ENCODE data around the gene ELK4.

The ELK4 gene

GRCh38 chr1:205599669-205600042, 32.2 kb downstream of the ELK4 start:
- Histone ChIP-seq H3K27me3 (ENCODE audit: insufficient read depth, poor library complexity, severe bottlenecking) (no peaks in the 10 kb centered on the region), H3K36me3 (ENCODE audit: low read depth) (peaks cover 11% of the 10 kb centered on the region), H3K4me1 (ENCODE audit: insufficient read depth, poor library complexity, severe bottlenecking) (peaks cover 12% of the 10 kb centered on the region), H3K4me3 (ENCODE audit: severe bottlenecking) (no peak overlapping the region), H3K9me3 (ENCODE audit: severe bottlenecking) (no peaks in the 10 kb centered on the region), H3K27ac (ENCODE audit: poor library complexity, severe bottlenecking) (no peak overlapping the region)
- DNase-seq (ENCODE audit: low spot score), result no peak
- TF ChIP-seq CTCF (IDR thresholded peaks at IDR 0.05; ENCODE audit: poor library complexity, severe bottlenecking), result no peak
- no peak for ATAC-seq (ENCODE audit: low read depth)

GRCh38 chr1:205598841-205599668, 32.8 kb downstream of the ELK4 start:
- no peak overlapping the region for H3K4me3 ChIP-seq (ENCODE audit: severe bottlenecking)
- H3K36me3 ChIP-seq (ENCODE audit: low read depth), result peaks cover 11% of the 10 kb centered on the region
- ATAC-seq (ENCODE audit: low read depth) (no peak), DNase-seq (ENCODE audit: low spot score) (no peak)
- TF ChIP-seq CTCF (IDR thresholded peaks at IDR 0.05; ENCODE audit: poor library complexity, severe bottlenecking), result no peak
- H3K27ac ChIP-seq (ENCODE audit: poor library complexity, severe bottlenecking), result no peak overlapping the region
- H3K27me3 ChIP-seq (ENCODE audit: insufficient read depth, poor library complexity, severe bottlenecking), result no peaks in the 10 kb centered on the region
- peaks cover 12% of the 10 kb centered on the region for H3K4me1 ChIP-seq (ENCODE audit: insufficient read depth, poor library complexity, severe bottlenecking)
- no peaks in the 10 kb centered on the region for H3K9me3 ChIP-seq (ENCODE audit: severe bottlenecking)

- H3K4me1 ChIP-seq (ENCODE audit: insufficient read depth, poor library complexity, severe bottlenecking), result peaks cover 12% of the 10 kb centered on the region
- DNase-seq (ENCODE audit: low spot score) (no peak), ATAC-seq (ENCODE audit: low read depth) (no peak)
- TF ChIP-seq CTCF (IDR thresholded peaks at IDR 0.05; ENCODE audit: poor library complexity, severe bottlenecking), result no peak
- H3K27me3 ChIP-seq (ENCODE audit: insufficient read depth, poor library complexity, severe bottlenecking), result no peaks in the 10 kb centered on the region
- peaks cover 9% of the 10 kb centered on the region for H3K36me3 ChIP-seq (ENCODE audit: low read depth)
- H3K9me3 ChIP-seq (ENCODE audit: severe bottlenecking), result no peaks in the 10 kb centered on the region
- H3K4me3 ChIP-seq (ENCODE audit: severe bottlenecking), result no peak overlapping the region
- H3K27ac ChIP-seq (ENCODE audit: poor library complexity, severe bottlenecking), result no peak overlapping the region
Observed at GRCh38 chr1:205597691-205598314, 34.0 kb downstream of the ELK4 start.

GRCh38 chr1:205596876-205597275, 34.9 kb downstream of the ELK4 start:
- Histone ChIP-seq H3K9me3 (ENCODE audit: severe bottlenecking) (no peaks in the 10 kb centered on the region), H3K27ac (ENCODE audit: poor library complexity, severe bottlenecking) (no peak overlapping the region), H3K4me1 (ENCODE audit: insufficient read depth, poor library complexity, severe bottlenecking) (peaks cover 12% of the 10 kb centered on the region), H3K4me3 (ENCODE audit: severe bottlenecking) (no peak overlapping the region), H3K27me3 (ENCODE audit: insufficient read depth, poor library complexity, severe bottlenecking) (no peaks in the 10 kb centered on the region), H3K36me3 (ENCODE audit: low read depth) (no peaks in the 10 kb centered on the region)
- DNase-seq (ENCODE audit: low spot score) (no peak), ATAC-seq (ENCODE audit: low read depth) (no peak)
- no peak for TF ChIP-seq CTCF (IDR thresholded peaks at IDR 0.05; ENCODE audit: poor library complexity, severe bottlenecking)

- H3K4me1 ChIP-seq (ENCODE audit: insufficient read depth, poor library complexity, severe bottlenecking), result peaks cover 11% of the 10 kb centered on the region
- H3K36me3 ChIP-seq (ENCODE audit: low read depth), result no peaks in the 10 kb centered on the region
- ATAC-seq (ENCODE audit: low read depth) (peak; percentile 24; the same call in 1 of the 3 replicates), DNase-seq (ENCODE audit: low spot score) (no peak)
- H3K27me3 ChIP-seq (ENCODE audit: insufficient read depth, poor library complexity, severe bottlenecking), result no peaks in the 10 kb centered on the region
- no peak overlapping the region for H3K4me3 ChIP-seq (ENCODE audit: severe bottlenecking)
- H3K27ac ChIP-seq (ENCODE audit: poor library complexity, severe bottlenecking), result no peak overlapping the region
- no peaks in the 10 kb centered on the region for H3K9me3 ChIP-seq (ENCODE audit: severe bottlenecking)
- no peak for TF ChIP-seq CTCF (IDR thresholded peaks at IDR 0.05; ENCODE audit: poor library complexity, severe bottlenecking)
Observed at GRCh38 chr1:205595861-205596260, 36.0 kb downstream of the ELK4 start.

Data from RWPE2 (cell line).